ENCODE results near the gene SERPINA3. TPM values are rescaled to one million over a fixed set of nuclear protein-coding genes. Genes with fewer than 3 reads are reported as not detected.

Gene SERPINA3
- total RNA-seq, 2 donors from 2014 or later = 57.2 to 330 TPM

GRCh38 chr14:94570002-94570400, 42.2 kb upstream of the SERPINA3 start:
- Histone ChIP-seq H3K27ac (no peak overlapping the region), H3K4me1 (peaks cover 0 to 18% of the 10 kb centered on the region in 2 donors), H3K9me3 (no peaks in the 10 kb centered on the region), H3K4me3 (no peak overlapping the region), H3K27me3 (no peaks in the 10 kb centered on the region), H3K36me3 (no peaks in the 10 kb centered on the region)
- TF ChIP-seq, protein P1, sequence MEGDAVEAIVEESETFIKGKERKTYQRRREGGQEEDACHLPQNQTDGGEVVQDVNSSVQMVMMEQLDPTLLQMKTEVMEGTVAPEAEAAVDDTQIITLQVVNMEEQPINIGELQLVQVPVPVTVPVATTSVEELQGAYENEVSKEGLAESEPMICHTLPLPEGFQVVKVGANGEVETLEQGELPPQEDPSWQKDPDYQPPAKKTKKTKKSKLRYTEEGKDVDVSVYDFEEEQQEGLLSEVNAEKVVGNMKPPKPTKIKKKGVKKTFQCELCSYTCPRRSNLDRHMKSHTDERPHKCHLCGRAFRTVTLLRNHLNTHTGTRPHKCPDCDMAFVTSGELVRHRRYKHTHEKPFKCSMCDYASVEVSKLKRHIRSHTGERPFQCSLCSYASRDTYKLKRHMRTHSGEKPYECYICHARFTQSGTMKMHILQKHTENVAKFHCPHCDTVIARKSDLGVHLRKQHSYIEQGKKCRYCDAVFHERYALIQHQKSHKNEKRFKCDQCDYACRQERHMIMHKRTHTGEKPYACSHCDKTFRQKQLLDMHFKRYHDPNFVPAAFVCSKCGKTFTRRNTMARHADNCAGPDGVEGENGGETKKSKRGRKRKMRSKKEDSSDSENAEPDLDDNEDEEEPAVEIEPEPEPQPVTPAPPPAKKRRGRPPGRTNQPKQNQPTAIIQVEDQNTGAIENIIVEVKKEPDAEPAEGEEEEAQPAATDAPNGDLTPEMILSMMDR (IDR thresholded peaks at IDR 0.05) = no peak
- DNase-seq (ENCODE audit: low spot score) = no peak

GRCh38 chr14:94570440-94570839, 41.8 kb upstream of the SERPINA3 start:
- Histone ChIP-seq H3K27ac (no peak overlapping the region), H3K27me3 (no peaks in the 10 kb centered on the region)

DNA sequence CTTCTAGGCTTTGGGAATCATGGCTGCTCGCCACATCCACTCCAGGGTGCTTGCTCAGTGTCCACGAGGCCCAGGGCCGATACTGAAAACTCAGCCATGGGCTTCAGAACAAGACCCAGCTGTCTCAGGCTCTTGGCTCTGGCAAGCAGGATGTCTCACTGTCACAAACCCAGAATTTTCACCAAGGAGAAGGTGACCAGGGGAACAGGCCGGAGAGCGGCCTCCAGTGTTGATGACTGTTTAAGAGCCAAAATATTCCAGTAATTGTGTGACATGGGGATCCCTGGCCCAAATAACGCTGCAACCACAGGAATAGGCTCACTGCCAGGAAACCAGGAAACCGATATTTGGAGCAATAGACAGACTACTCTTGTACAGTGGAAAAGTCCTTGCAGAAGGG, 40.8 kb upstream of the SERPINA3 start:
- Histone ChIP-seq H3K27ac (peak overlapping the region; percentile 37 to 54), H3K36me3 (no peaks in the 10 kb centered on the region), H3K9me3 (no peaks in the 10 kb centered on the region), H3K4me1 (peaks cover 0 to 18% of the 10 kb centered on the region in 2 donors), H3K4me3 (no peak overlapping the region), H3K27me3 (no peaks in the 10 kb centered on the region)
- TF ChIP-seq, protein P1 (IDR thresholded peaks at IDR 0.05) = no peak
- DNase-seq (ENCODE audit: low spot score) = no peak

More at GRCh38 chr14:94570440-94570839, 41.8 kb upstream of the SERPINA3 start:
- Histone ChIP-seq H3K36me3 (no peaks in the 10 kb centered on the region), H3K4me3 (no peak overlapping the region), H3K9me3 (no peaks in the 10 kb centered on the region), H3K4me1 (peaks cover 0 to 18% of the 10 kb centered on the region in 2 donors)
- DNase-seq (ENCODE audit: low spot score) = no peak
- TF ChIP-seq, protein P1 (IDR thresholded peaks at IDR 0.05) = no peak

DNA sequence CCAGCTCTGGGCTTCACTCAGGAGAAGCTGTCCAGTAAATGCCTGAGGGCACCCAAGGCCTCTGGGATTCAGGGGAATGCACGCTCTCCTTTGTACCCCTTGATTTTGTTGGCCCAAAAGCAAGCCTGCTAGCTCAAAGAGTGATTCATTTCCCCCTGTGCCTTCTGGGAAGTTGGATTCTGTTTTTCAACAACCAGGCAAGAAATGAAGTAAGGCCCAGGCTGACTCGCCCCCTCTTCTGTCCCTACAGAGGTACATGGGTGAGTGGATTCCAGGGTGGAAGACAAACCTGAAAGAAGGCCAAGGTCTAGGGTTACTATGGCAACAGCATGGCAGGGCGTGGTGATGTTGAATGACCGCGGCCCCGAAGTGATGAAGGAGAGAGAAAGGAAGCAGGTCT, 40.2 kb upstream of the SERPINA3 start:
- Histone ChIP-seq H3K27me3 (no peaks in the 10 kb centered on the region), H3K27ac (peak overlapping the region; percentile 37 to 54), H3K4me3 (no peak overlapping the region), H3K36me3 (no peaks in the 10 kb centered on the region), H3K4me1 (peaks cover 0 to 18% of the 10 kb centered on the region in 2 donors), H3K9me3 (no peaks in the 10 kb centered on the region)
- TF ChIP-seq, protein P1 (IDR thresholded peaks at IDR 0.05) = no peak
- no peak for DNase-seq (ENCODE audit: low spot score)

DNA sequence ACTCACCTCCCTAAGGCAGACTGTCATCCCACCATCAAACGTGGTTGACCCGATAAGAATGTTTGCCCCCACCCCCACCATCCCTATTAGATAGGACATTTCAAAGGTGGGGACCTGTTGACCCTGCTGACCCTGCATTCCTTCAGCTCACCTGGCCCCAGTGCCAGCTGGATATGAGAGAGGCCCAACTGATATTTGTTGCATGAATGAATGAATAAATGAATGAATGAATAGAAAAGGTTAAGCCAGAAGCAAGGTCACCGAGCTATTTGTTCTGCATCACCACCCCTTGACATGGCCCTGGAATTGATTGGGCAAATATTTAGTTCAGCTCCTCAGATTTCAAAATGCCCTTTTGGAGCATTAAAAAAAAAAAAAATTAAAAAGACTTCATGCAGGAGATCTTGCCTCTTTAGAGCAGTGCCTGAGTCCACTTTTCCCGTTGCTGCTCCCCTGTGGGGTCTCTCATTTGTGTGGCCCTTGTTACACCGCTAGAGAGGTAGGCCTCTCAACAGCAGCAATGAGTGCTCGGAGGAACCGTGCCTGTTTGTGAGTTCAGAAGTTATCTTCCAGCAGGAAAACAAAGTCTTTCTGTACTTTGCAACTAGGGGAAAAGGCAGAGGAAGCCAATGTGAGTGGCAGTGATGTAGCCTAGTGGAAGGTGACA, 39.4 kb upstream of the SERPINA3 start:
- TF ChIP-seq, protein P1 (IDR thresholded peaks at IDR 0.05) = no peak
- no peak overlapping the region for H3K27ac ChIP-seq
- H3K36me3 ChIP-seq = no peaks in the 10 kb centered on the region
- DNase-seq (ENCODE audit: low spot score) = no peak
- no peak overlapping the region for H3K4me3 ChIP-seq
- H3K4me1 ChIP-seq = peaks cover 0 to 18% of the 10 kb centered on the region in 2 donors
- H3K27me3 ChIP-seq = no peaks in the 10 kb centered on the region
- no peaks in the 10 kb centered on the region for H3K9me3 ChIP-seq
